Measurements from ENCODE around the gene DEPP1. TPM values are rescaled to one million over a fixed set of nuclear protein-coding genes. Genes with fewer than 3 reads are reported as not detected.

The DEPP1 gene
- total and polyA plus RNA-seq, 2 of the 13 experiments (the other 11 are each of a cell fraction or from before 2014, with no cell fraction given), result 14.8 to 270 TPM

DNA sequence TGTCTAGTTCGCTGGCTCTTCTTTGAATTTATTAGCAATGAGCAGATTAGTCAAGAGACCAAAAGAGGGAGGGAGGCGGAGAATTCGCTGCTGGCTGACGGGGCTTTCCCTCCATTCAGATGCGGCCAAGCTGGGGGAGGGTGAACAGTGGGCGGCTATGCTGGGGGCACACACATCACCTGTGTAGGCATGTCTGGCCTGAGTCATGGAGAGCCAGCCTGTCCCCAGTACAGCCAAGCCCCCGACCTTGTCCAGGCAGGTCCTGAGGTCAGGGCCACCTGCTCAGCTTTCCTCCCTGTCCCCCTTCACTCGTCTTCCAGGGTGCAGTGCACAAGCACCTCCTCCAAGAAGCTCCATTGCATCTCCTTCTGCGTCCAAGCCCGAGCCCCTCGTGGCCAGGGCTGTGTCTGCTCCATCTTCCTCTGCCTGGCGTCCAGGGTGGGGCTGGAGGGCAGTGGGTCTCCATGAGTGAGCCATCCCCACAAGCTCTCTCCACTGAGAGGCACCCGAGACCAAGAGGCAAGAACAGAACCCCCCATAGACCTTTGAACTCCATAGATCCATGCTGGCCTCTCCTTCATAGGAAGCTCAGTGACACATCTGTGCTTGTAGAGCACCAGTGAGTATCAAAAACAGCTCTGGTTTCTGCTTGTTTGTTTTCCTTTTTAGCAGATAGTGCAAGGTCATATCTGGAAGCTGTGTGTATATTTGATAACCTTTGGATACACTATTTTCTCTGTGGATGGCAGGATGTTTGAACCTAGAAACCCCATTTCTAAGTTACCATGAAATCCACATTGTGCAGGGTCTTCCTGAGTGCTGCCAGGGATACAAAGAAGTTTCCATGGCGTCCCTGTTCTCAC lies 1.9 kb upstream of the DEPP1 start (continued):
- TF ChIP-seq NR2C2 (CRISPR knock-in tag; IDR thresholded peaks at IDR 0.05; ENCODE audit: borderline replicate concordance) (peak; percentile 89), ZNF556 (CRISPR knock-in tag; IDR thresholded peaks at IDR 0.05; ENCODE audit: borderline replicate concordance) (no peak; the same call in 1 of the 2 replicates), ZNF235 (CRISPR knock-in tag; IDR thresholded peaks at IDR 0.05; ENCODE audit: borderline replicate concordance) (no peak), RORA (CRISPR knock-in tag; IDR thresholded peaks at IDR 0.05) (0 out of 2 replicates have a peak, but pooled peaks have one; percentile 51), ZFP62 (CRISPR knock-in tag; IDR thresholded peaks at IDR 0.05) (no peak), SCMH1 (CRISPR knock-in tag; IDR thresholded peaks at IDR 0.05; ENCODE audit: borderline replicate concordance) (no peak), ZNF296 (CRISPR knock-in tag; conservative IDR thresholded peaks at IDR 0.05) (no peak; the same call in 1 of the 2 replicates), NRL (CRISPR knock-in tag; IDR thresholded peaks at IDR 0.05; ENCODE audit: borderline replicate concordance) (peak; percentile 53; the same call in 1 of the 2 replicates), ZNF773 (CRISPR knock-in tag; IDR thresholded peaks at IDR 0.05; ENCODE audit: borderline replicate concordance) (0 out of 2 replicates have a peak, but pooled peaks have one; percentile 31), KDM5B (CRISPR knock-in tag; IDR thresholded peaks at IDR 0.05; ENCODE audit: borderline replicate concordance) (peak; percentile 73; the same call in 1 of the 2 replicates), SAP130 (CRISPR knock-in tag; IDR thresholded peaks at IDR 0.05; ENCODE audit: low read depth) (peak; percentile 73; the same call in 1 of the 2 replicates), LBX2 (CRISPR knock-in tag; IDR thresholded peaks at IDR 0.05; ENCODE audit: borderline replicate concordance) (no peak), NCOA1 (CRISPR knock-in tag; IDR thresholded peaks at IDR 0.05) (no peak), BCLAF1 (IDR thresholded peaks at IDR 0.05) (no peak), ZNF678 (CRISPR knock-in tag; IDR thresholded peaks at IDR 0.05) (no peak), RELA (CRISPR knock-in tag; IDR thresholded peaks at IDR 0.05) (no peak), CEBPG (CRISPR knock-in tag; IDR thresholded peaks at IDR 0.05) (peak; percentile 60), TBL1XR1 (IDR thresholded peaks at IDR 0.05; ENCODE audit: borderline replicate concordance, low read length, partially characterized antibody) (peak; percentile 18), BATF2 (CRISPR knock-in tag; IDR thresholded peaks at IDR 0.05) (no peak), PHF20 (CRISPR knock-in tag; IDR thresholded peaks at IDR 0.05) (0 out of 2 replicates have a peak, but pooled peaks have one; percentile 15)
- TF ChIP-seq, protein P1, sequence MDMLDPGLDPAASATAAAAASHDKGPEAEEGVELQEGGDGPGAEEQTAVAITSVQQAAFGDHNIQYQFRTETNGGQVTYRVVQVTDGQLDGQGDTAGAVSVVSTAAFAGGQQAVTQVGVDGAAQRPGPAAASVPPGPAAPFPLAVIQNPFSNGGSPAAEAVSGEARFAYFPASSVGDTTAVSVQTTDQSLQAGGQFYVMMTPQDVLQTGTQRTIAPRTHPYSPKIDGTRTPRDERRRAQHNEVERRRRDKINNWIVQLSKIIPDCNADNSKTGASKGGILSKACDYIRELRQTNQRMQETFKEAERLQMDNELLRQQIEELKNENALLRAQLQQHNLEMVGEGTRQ (IDR thresholded peaks at IDR 0.05; ENCODE audit: low read depth, low read length), result no peak
- TF ChIP-seq, protein P1 (CRISPR knock-in tag; IDR thresholded peaks at IDR 0.05; ENCODE audit: borderline replicate concordance), result no peak
- TF ChIP-seq, protein P2, sequence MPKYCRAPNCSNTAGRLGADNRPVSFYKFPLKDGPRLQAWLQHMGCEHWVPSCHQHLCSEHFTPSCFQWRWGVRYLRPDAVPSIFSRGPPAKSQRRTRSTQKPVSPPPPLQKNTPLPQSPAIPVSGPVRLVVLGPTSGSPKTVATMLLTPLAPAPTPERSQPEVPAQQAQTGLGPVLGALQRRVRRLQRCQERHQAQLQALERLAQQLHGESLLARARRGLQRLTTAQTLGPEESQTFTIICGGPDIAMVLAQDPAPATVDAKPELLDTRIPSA (CRISPR knock-in tag; IDR thresholded peaks at IDR 0.05; ENCODE audit: borderline replicate concordance), result no peak
